ENCODE data around the gene CTSC.
A peak's percentile ranks its signal among the peaks of the same experiment; 100 is the strongest.
"Not testable (repeated sequence)": the region's sequence is repeated elsewhere in the genome, so short reads cannot be mapped to it uniquely, and the experiment has no call there.

Gene CTSC

DNA sequence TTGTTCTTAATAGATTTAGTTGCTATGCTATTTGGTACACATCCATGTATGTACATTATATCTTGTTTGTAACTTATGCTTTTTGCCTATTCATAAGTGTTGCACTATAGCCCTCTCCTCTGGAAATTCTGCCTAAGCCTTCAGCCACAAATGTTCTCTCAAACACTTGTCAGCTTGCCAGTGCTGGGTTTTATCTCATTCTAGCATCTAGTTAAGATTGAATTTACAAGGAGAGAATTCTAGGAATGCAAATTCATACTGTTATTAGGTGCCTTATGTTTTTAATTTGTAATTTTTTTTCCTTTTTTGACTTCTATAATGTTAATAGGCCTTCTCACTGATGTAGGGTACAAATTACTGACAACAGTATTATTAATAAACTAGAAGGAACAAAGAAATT, 14.6 kb upstream of the CTSC start:
- DNase-seq = no peak

GRCh38 chr11:88348870-88349269, 11.3 kb upstream of the CTSC start:
- no peak for DNase-seq

GRCh38 chr11:88345949-88346348, 8.4 kb upstream of the CTSC start:
- DNase-seq = no peak

- DNase-seq = peak in 1 of 2 donors; percentile 20
Measured at GRCh38 chr11:88345408-88345807, 7.9 kb upstream of the CTSC start.

DNA sequence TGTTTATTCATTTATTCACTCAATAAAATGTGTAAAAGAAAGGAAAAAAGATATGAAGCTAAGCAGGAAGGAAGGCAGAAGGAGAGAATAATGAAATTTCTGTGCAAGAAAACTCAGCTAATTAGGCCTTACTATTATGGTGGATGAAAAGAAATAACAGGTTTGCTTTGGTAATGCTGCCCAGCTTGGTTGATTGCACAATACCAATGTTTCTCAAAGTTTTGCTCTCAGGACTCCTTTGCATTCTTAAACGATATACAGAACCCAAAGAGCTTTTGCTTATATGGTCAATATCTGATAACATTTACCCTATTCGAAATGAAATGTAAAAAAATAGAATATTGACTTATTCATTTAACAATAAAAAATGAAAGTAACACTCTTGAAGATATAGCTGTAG, 7.3 kb upstream of the CTSC start:
- DNase-seq = no peak

DNA sequence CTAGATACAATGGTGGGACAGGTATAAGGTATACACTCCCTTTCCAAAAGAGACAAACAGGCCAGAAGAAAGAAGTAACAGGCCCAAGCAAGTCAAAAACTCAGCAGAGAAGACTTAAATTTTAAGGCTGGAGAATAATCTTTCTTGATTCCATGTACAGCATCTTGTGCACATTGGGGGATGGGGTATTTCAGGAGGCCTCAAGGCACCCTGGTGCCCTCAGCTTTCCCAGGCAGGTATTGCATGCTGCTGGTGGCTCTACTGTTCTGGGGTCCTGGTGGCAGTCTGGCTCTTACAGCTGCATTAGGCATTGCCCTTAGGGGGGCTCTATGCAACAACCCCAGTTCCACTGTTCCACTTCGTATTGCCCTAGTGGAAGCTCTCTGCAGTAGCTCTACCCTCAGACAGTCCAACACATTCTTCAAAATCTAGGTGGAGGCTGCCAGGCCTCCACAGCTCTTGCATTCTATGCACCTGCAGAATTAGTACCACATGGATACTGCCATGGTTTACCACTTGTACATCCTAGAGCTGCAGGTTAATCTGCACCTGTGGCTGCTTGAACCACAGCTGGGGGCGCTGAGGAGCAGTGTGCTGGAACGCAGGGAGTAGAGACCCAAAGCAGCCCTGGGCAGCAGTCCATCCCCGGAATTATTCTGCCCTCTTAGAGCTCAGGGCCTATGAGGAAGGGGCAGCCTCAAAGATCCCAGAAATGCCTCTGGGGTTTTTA, 4.2 kb upstream of the CTSC start:
- no peak for DNase-seq

- no peak for DNase-seq
Measured at GRCh38 chr11:88340366-88340935, 2.9 kb upstream of the CTSC start.

GRCh38 chr11:88337987-88338668, 592 bp upstream of the CTSC start:
- DNase-seq = peak; percentile 81 to 82

DNA sequence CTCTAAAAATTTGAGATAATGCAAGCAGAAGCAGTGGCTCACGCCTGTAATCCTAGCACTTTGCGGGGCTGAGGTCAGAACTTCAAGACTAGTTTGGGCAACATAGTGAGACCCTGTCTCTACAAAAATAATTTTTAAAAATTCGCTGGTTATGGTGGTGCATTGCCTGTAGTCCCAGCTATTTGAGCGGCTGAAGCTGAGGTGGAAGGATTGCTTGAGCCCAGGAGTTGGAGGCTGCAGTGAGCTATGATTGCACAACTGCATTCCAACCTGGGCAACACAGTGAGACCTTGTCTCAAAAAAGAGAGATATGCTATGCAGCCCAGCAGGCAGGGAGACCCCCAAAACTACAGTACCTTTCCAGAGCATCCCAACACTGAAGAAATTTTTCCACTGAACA, 2.3 kb downstream of the CTSC start:
- no peak for DNase-seq

DNA sequence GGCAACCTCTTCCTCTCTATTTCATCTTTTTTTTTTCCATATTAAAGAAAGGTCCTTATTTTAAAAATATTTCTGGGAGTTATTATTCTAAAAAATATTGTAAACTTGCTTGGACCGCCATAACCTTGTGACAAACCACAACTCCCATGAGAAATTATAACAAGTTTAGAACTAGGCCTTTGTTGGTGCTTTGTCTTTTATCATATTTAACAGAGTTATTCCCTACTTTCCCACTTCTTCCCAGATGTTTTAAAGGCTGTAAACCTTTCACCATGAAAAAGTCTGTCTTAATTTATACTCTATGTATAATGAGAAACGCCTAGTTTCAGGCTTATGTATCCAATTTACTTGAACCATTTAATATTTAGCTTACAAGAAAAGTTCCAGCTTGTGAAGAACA, 3.7 kb downstream of the CTSC start:
- no peak for DNase-seq

DNA sequence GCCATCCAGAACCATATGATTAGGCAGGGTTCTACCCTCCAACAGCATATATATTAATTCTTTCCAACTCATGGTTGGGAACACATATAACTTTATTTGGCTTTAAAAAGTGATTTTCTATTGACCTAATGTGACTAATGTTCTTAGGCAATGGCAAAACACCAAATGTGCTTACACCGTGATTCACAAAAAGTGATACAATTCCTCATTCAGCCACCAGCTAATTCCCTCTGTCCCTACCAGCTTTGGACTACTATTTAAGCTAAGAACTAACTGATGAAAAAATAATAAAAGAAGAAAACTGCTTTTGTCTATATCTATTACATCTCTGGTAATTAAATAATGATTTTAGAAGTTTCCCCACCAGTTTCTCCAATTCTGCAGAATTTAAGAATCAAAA, 4.7 kb downstream of the CTSC start:
- no peak for DNase-seq

GRCh38 chr11:88330826-88331428, 6.6 kb downstream of the CTSC start:
- no peak for DNase-seq

DNA sequence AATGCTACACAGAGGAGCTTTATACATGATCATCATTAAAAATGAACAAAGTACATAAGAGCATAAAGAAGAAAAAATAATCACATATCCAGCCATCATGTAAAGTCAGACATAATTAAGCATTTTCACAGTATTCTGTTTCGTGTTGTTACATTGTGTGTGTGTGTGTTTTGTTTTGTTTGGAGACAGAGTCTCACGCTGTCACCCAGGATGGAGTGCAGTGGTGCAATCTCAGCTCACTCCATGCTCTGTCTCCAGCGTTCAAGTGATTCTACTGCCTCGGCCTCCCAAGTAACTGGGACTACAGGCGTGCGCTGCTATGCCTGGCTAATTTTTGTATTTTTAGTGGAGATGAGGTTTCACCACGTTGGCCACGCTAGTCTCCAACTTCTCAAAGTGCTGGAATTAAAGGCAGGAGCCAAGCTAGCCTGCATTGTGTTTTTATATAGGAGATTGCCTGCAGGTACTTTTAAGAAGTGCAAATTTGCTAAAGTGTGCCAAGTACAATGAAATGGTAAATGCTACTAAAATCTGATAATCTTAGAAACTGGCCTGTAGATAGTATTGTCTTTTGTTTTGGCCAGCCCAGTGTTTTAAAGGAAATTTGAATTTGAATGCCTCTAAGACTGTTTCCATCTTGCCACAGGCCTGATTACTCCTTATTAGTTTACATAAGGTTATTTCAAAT, 7.8 kb downstream of the CTSC start:
- DNase-seq = no peak

- DNase-seq = no peak
Measured at GRCh38 chr11:88327462-88328143, 9.9 kb downstream of the CTSC start.

DNA sequence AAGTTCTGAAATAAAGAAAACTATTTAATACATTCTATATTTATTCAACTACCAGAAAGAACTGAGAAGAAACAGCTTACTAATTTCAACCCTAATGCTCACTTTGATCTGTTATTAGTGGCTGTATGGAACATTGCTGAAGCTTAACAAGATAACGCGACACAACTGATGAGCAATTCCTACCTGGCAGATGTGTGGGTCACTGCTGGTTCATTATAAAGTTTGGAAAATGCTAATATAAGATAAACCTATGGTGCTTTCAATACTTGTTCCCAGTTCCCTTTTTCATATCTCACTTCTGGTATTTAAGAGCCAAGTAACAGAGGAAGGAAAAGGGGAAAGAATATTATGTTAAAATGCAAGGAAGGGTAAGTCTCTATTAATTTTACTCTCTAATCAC, 10.5 kb downstream of the CTSC start:
- DNase-seq = no peak

- DNase-seq = no peak
Measured at GRCh38 chr11:88326099-88326498, 11.4 kb downstream of the CTSC start.

- peak in 1 of 2 donors; percentile 26 for DNase-seq
Measured at GRCh38 chr11:88324562-88325345, 12.8 kb downstream of the CTSC start.

GRCh38 chr11:88322881-88323280, 14.7 kb downstream of the CTSC start:
- not testable (repeated sequence) for DNase-seq

DNA sequence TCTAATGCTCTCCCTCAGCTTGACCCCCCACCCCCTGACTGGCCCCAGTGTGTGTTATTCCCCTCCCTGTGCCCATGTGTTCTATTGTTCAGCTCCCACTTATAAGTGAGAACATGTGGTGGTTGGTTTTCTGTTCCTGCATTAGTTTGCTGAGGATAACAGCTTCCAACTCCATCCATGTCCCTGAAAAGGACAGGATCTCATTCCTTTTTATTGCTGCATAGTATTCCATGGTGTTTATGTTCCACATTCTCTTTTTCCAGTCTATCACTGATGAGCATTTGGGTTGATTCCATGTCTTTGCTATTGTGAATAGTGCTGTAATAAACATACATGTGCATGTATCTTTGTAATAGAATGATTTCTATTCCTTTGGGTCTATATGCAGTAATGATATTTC, 16.1 kb downstream of the CTSC start:
- DNase-seq = not testable (repeated sequence)

- no peak for DNase-seq
Measured at GRCh38 chr11:88320149-88320559, 17.4 kb downstream of the CTSC start.

GRCh38 chr11:88318017-88318416, 19.5 kb downstream of the CTSC start:
- no peak for DNase-seq

- DNase-seq = no peak
Measured at GRCh38 chr11:88317536-88317935, 20.0 kb downstream of the CTSC start.

Data from CD4-positive, alpha-beta T cell treated with Interleukin-4 for 1 hour (primary cell).